GM18517 (cell line): ENCODE measurements around the gene SPC24.
"Not testable (repeated sequence)": the region's sequence is repeated elsewhere in the genome, so short reads cannot be mapped to it uniquely, and the experiment has no call there.

Source experiments
- ATAC-seq: cut with Tn5 transposase; IDR thresholded peaks from one replicate; pipeline ENCODE4 v1.9.1; 2021; ENCODE audit warnings: mild to moderate bottlenecking, moderate library complexity; ENCODE audit not compliant: unreplicated experiment

Gene SPC24

GRCh38 chr19:11192957-11193939 lies 37.7 kb upstream of the SPC24 start:
- no peak for ATAC-seq

GRCh38 chr19:11191934-11192333 lies 36.4 kb upstream of the SPC24 start:
- ATAC-seq = no peak

- ATAC-seq = no peak
Observed at GRCh38 chr19:11191273-11191755, 35.7 kb upstream of the SPC24 start.

GRCh38 chr19:11190501-11190900 lies 34.9 kb upstream of the SPC24 start:
- ATAC-seq = no peak

DNA sequence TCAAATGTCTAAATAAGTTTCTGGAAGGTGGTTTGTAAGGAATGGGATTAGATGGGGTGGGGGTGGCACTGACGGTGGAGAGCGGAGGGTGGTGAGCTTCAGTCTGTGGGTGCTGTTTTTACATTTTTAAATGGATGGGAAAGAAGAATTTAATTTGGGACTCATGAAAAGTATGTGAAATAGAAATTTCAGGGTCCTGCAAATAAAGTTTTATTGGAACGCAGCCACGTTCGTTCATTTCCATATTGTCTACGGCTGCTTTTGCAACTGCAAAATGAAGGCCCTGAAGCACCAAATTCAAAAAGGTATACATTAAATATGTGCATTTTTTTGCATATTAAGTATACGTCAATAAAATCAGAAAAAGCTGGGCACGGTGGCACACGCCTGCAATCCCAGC lies 31.9 kb upstream of the SPC24 start:
- no peak for ATAC-seq

GRCh38 chr19:11182994-11183393 lies 27.4 kb upstream of the SPC24 start:
- ATAC-seq = no peak

- no peak for ATAC-seq
Observed at GRCh38 chr19:11181488-11181887, 25.9 kb upstream of the SPC24 start.

GRCh38 chr19:11180975-11181374 lies 25.4 kb upstream of the SPC24 start:
- not testable (repeated sequence) for ATAC-seq

GRCh38 chr19:11180346-11180745 lies 24.8 kb upstream of the SPC24 start:
- ATAC-seq = no peak

- no peak for ATAC-seq
Observed at GRCh38 chr19:11179716-11180297, 24.2 kb upstream of the SPC24 start.

GRCh38 chr19:11179145-11179465 lies 23.5 kb upstream of the SPC24 start:
- ATAC-seq = not testable (repeated sequence)

- ATAC-seq = no peak
Observed at GRCh38 chr19:11177592-11177991, 22.0 kb upstream of the SPC24 start.

GRCh38 chr19:11176466-11177193 lies 21.0 kb upstream of the SPC24 start:
- no peak for ATAC-seq

GRCh38 chr19:11175920-11176319 lies 20.3 kb upstream of the SPC24 start:
- no peak for ATAC-seq

DNA sequence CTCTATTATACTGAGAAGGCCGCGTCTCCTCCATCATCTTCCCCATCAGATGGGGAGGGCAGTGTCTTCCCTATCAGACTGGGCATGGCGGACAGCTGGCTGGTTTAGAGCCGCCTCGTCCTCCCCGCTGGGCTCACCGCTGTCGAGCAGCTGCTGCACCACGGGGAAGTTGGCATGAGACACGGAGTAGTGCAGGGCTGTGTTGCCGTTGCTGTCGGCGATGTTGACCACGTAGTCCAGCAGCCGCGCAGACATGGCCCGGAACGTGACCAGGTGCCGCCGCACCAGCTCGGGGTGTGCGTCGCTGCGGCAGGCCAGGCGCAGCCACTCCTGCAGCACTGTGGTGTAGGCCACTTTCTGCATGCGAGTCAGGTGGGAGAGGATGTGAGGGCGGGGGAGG lies 18.8 kb upstream of the SPC24 start:
- no peak for ATAC-seq

DNA sequence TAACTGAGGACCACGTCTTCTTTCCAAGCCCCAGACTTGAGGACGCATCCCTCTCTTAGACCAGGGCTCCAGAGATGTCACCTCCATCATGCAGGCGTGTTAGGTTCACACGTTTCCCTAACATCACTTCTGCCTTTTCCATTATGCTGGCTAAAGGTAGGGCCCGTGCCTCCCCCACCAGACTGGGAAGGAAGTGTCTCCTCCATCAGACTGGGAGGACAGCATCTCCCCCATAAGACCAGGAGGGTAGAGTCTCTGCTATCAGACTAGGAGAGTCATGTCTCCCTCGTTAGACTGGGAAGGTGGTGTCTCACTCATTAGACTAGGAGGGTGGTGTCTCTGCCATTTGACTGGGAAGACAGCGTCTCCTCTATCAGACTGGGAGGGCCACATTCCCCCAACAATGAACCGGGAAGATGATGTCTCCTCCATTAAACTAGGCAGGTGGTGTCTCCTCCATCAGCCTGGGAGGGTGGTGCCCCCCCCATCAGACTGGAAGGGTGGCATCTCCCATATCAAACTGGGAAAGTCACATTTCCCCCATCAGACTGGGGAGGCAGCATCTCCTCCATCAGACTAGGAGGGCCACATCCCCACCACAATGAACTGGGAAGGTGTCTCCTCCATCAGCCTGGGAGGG lies 18.1 kb upstream of the SPC24 start:
- no peak for ATAC-seq

- ATAC-seq = no peak
Observed at GRCh38 chr19:11172576-11172975, 17.0 kb upstream of the SPC24 start.

- no peak for ATAC-seq
Observed at GRCh38 chr19:11171144-11171543, 15.6 kb upstream of the SPC24 start.

GRCh38 chr19:11169896-11170678 lies 14.5 kb upstream of the SPC24 start:
- no peak for ATAC-seq

DNA sequence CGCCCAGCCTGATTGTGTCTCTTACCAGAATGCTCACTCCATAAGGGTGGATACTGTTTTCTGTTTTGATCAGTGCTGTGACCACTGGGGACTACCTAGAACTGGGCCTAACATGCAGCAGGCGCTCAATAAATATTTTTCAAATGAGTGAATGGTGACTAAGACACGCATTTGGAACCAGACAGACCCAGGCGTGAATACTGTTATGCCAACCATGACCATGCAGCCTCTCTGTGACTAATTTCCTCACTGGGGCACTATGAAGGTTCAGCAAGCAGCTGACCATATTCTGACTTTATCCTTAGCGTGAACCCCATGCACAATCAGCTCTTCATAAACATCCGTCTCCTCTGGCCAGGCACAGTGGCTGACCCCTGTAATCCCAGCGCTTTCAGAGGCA lies 13.0 kb upstream of the SPC24 start:
- no peak for ATAC-seq
